AG08395 (cell line): ENCODE results near the gene CEBPB.

ENCODE experiments used
- DNase-seq: peaks from one replicate; pipeline ENCODE4 v3.0.0; 2012; ENCODE audit warnings: mixed read lengths, low spot score

The CEBPB gene

GRCh38 chr20:50230184-50230583 is 39.6 kb downstream of the CEBPB start:
- DNase-seq, result no peak

- DNase-seq, result no peak
These were observed 40.4 kb downstream of the CEBPB start for GRCh38 chr20:50230871-50231560.

DNA sequence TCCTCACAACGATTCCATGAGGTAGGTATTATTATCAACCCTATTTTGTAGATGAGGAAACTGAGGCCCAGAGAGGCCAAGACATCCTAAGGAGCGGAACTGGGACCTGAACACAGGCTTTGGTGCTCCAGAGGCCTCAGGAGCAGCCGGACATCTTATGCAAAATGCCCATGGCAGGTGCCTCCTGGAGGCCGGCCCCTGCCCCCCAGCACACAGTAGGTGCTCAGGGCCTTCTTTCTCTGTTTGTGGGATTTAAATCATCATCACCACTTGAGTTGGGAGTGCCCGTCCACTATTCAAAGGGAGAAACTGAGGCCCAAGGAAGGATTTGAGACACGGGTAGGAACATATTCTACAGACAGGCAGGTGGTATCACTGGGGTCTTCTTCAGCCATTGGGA is 41.2 kb downstream of the CEBPB start:
- no peak for DNase-seq

GRCh38 chr20:50232651-50233324 is 42.2 kb downstream of the CEBPB start:
- DNase-seq, result no peak

- DNase-seq, result no peak
These were observed 42.9 kb downstream of the CEBPB start for GRCh38 chr20:50233325-50234212.

DNA sequence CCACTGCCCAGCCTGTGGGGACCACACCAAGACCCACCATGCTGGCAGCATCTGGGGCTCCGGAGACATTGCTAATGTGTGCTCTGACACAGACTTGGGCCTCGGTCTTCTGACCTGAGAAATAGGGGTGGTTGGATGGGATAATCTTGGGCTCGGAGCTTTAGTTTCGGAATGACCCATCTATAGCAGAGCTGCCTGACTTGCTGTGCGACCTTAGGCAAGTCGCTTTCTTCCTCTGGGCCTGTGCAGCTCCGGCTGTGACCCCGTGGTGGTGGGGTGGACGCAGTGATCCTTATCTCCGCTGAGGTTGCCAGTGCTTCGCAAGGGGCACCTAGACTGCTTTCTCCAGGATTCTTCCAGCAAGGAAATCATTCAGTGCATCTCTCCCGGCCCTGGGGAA is 43.7 kb downstream of the CEBPB start:
- DNase-seq, result no peak

- DNase-seq, result no peak
These were observed 46.7 kb downstream of the CEBPB start for GRCh38 chr20:50237349-50237748.

- DNase-seq, result no peak
These were observed 47.6 kb downstream of the CEBPB start for GRCh38 chr20:50238081-50238800.

DNA sequence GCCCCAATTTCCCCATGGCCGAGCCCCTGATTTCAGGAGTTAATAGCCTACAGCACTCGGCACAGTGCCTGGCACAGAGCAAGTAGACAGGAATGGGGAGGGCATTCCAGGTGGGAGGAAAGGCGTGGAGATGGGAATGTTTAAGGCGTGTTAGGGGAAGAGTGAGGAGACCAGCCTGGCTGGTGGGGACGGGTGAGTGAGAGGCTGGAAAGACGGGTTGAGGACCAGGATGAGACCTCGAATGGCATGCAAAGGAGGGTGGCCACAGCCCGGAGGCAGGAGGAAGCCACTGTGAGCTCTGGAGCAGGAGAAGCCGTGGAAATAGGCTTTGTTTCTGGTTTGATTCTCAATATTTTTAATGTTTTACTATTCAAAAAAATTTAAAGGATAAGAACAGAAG is 49.5 kb downstream of the CEBPB start:
- DNase-seq, result no peak

DNA sequence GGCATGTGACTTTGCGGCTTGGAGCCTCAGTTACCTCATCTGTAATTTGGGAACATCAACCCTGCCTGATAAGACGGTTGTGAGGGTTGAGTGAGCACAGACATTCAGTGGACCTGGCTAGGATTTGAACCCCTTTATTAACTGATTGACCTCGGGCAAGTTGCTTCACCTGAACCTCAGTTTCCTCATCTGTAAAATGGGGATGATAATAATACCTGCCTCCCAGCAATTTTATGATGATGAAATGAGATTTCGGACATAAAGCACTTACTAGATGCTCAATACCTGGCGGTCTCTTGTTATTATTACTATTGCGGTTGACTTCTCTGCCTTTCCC is 51.5 kb downstream of the CEBPB start:
- no peak for DNase-seq
